Measurements from ENCODE around the gene ZBTB8B.

DNA sequence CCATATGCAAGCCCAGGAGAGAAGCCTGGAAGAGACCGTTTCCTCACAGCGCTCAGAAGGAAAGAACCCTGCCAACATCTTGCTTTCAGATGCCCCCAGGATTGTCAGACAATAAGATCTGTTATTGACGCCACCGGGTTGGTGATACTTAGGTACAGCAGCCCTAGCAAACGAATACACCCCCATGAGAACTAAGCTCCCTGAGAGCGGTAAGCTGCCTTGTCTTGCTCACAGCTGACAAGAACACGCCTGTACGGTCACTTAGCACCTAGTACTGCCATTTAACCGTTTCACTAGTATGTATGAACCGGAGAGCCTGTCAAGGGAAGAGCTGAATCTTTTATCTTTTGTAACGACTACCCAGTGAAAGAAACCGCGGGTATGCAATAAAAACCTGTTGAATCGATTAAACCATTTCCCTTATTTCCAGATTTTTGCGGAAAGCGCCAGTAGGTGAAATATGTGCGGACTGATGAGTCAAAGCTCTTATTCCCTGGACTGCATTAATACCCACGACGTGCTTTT, 619 bp upstream of the ZBTB8B start:
- TF ChIP-seq, protein P1, sequence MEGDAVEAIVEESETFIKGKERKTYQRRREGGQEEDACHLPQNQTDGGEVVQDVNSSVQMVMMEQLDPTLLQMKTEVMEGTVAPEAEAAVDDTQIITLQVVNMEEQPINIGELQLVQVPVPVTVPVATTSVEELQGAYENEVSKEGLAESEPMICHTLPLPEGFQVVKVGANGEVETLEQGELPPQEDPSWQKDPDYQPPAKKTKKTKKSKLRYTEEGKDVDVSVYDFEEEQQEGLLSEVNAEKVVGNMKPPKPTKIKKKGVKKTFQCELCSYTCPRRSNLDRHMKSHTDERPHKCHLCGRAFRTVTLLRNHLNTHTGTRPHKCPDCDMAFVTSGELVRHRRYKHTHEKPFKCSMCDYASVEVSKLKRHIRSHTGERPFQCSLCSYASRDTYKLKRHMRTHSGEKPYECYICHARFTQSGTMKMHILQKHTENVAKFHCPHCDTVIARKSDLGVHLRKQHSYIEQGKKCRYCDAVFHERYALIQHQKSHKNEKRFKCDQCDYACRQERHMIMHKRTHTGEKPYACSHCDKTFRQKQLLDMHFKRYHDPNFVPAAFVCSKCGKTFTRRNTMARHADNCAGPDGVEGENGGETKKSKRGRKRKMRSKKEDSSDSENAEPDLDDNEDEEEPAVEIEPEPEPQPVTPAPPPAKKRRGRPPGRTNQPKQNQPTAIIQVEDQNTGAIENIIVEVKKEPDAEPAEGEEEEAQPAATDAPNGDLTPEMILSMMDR (conservative IDR thresholded peaks at IDR 0.05; ENCODE audit: low read length): no peak
- no peak for TF ChIP-seq EZH2phosphoT487 (IDR thresholded peaks at IDR 0.05; ENCODE audit: borderline replicate concordance)
